Common myeloid progenitor, CD34-positive (primary cell): ENCODE results near the gene GRID1.

Experiments
- CTCF ChIA-PET: fragments of 350-600 bp; sonication (Branson Sonifier 250); formaldehyde crosslinking; loops from one replicate; lab custom pipeline; 2021; ENCODE audit warnings: antibody characterized with exemption; lab: Charles Lee
- POLR2A ChIA-PET: fragments of 350-600 bp; sonication (Branson Sonifier 250); formaldehyde crosslinking; loops from one replicate; lab custom pipeline; 2021; ENCODE audit warnings: antibody characterized with exemption; lab: Charles Lee
- DNase-seq, 3 donors: peaks; one replicate each; pipeline versions ENCODE4 v3.0.0 to v3.0.0-alpha.2; 2013
- H3K27ac ChIP-seq, 2 experiments: 1 replicate in 1 of 2; 2 replicates in 1 of 2; pipeline ENCODE4 v1.7.0; 2013; ENCODE audit warnings: inconsistent platforms in 2 of 2, low read length in 2 of 2, mild to moderate bottlenecking in 2 of 2, low read depth in 1 of 2, moderate library complexity in 1 of 2; ENCODE audit not compliant: severe bottlenecking in 2 of 2, insufficient read depth in 1 of 2, poor library complexity in 1 of 2
- H3K27me3 ChIP-seq, 5 experiments: replicated peaks in 2 of 5; 1 replicate in 3 of 5; 2 replicates in 2 of 5; pipeline versions ENCODE4 v1.6.1 to v1.7.0; 2013; ENCODE audit warnings: low read length in 4 of 5, mild to moderate bottlenecking in 2 of 5, moderate library complexity in 2 of 5, inconsistent platforms in 1 of 5; ENCODE audit not compliant: insufficient read depth in 5 of 5, control insufficient read depth in 4 of 5
- H3K36me3 ChIP-seq, 4 experiments: 1 replicate in 2 of 4; 2 replicates in 2 of 4; pipeline versions ENCODE4 v1.6.1 to v1.7.0; 2013; ENCODE audit warnings: low read length in 3 of 4, control low read depth in 1 of 4, mild to moderate bottlenecking in 1 of 4; ENCODE audit not compliant: control insufficient read depth in 4 of 4, insufficient read depth in 4 of 4
- H3K4me1 ChIP-seq, 4 experiments: 1 replicate in 3 of 4; 2 replicates in 1 of 4; pipeline versions ENCODE4 v1.6.1 to v1.7.1; 2013; ENCODE audit warnings: low read length in 3 of 4, mild to moderate bottlenecking in 3 of 4, control low read depth in 1 of 4, inconsistent platforms in 1 of 4, moderate library complexity in 1 of 4; ENCODE audit not compliant: control insufficient read depth in 4 of 4, insufficient read depth in 4 of 4; ENCODE audit errors: control extremely low read depth in 1 of 4
- H3K4me3 ChIP-seq, 7 experiments: 1 replicate in 4 of 7; 2 replicates in 3 of 7; pipeline versions ENCODE4 v1.5.1 to v1.7.0; 2013; ENCODE audit warnings: mild to moderate bottlenecking in 7 of 7, low read length in 6 of 7, moderate library complexity in 6 of 7, inconsistent platforms in 2 of 7, low read depth in 2 of 7, control low read depth in 1 of 7; ENCODE audit not compliant: insufficient read depth in 4 of 7, control insufficient read depth in 1 of 7; ENCODE audit errors: extremely low read depth in 1 of 7
- H3K9me3 ChIP-seq, 5 experiments: 1 replicate in 4 of 5; 2 replicates in 1 of 5; pipeline versions ENCODE4 v1.6.1 to v1.7.1; 2013; ENCODE audit warnings: low read length in 4 of 5, mild to moderate bottlenecking in 2 of 5, inconsistent platforms in 1 of 5, low read depth in 1 of 5, moderate library complexity in 1 of 5; ENCODE audit not compliant: control insufficient read depth in 4 of 5, insufficient read depth in 2 of 5; ENCODE audit errors: control extremely low read depth in 1 of 5
- WGBS: methylation state at CpG from one replicate; pipeline ENCODE4 v1.1.5; 2013; ENCODE audit not compliant: insufficient coverage; 5-methylcytosine and 5-hydroxymethylcytosine counted together

GRID1 gene

GRCh38 chr10:86160890-86161585, 205.6 kb downstream of the GRID1 start:
- no peak for DNase-seq
- no peaks in the 10 kb centered on the region for H3K36me3 ChIP-seq
- no peak overlapping the region for H3K27ac ChIP-seq
- ChIA-PET POLR2A (interaction anchor here (0.5 kb wide), 1 partner anchor 35 kb away, joined by 3 read pairs; no protein-coding TSS in a partner anchor), CTCF (no interaction called here)
- H3K4me1 ChIP-seq, result peaks cover 0 to 4% (median 0%) of the 10 kb centered on the region in 4 experiments
- H3K9me3 ChIP-seq, result no peaks in the 10 kb centered on the region
- H3K4me3 ChIP-seq, result no peak overlapping the region
- no peaks in the 10 kb centered on the region for H3K27me3 ChIP-seq
- WGBS, result 98% methylated on average over 6 of the region's 8 CpGs

DNA sequence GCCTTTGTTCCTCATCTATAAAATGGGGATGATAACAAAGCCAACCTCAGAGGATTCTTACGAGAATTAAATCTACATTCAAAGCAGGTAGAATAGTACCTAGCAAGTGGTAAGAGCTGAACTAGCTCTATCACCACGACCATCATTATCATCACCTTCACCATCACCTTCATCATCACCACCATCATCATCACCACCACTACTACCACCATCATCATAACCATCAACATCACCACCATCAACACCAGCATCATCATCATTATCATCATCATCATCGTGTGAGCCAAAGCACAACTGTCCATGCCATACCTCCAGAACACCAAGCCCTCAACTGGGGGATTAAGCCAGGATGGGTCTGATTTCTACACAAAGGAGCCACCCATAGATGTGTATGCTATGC, 206.8 kb downstream of the GRID1 start:
- H3K4me1 ChIP-seq, result peaks cover 0 to 4% (median 0%) of the 10 kb centered on the region in 4 experiments
- no peaks in the 10 kb centered on the region for H3K36me3 ChIP-seq
- peaks cover 0 to 3% (median 0%) of the 10 kb centered on the region in 5 experiments for H3K27me3 ChIP-seq
- H3K27ac ChIP-seq, result no peak overlapping the region
- H3K4me3 ChIP-seq, result no peak overlapping the region
- POLR2A ChIA-PET, result no interaction called here
- CTCF ChIA-PET, result interaction anchor here (1.3 kb wide), 1 partner anchor 8 kb away, joined by 3 read pairs; no protein-coding TSS in a partner anchor
- H3K9me3 ChIP-seq, result no peaks in the 10 kb centered on the region
- WGBS, result 89% methylated on average over 3 of the region's 3 CpGs
- DNase-seq, result no peak

DNA sequence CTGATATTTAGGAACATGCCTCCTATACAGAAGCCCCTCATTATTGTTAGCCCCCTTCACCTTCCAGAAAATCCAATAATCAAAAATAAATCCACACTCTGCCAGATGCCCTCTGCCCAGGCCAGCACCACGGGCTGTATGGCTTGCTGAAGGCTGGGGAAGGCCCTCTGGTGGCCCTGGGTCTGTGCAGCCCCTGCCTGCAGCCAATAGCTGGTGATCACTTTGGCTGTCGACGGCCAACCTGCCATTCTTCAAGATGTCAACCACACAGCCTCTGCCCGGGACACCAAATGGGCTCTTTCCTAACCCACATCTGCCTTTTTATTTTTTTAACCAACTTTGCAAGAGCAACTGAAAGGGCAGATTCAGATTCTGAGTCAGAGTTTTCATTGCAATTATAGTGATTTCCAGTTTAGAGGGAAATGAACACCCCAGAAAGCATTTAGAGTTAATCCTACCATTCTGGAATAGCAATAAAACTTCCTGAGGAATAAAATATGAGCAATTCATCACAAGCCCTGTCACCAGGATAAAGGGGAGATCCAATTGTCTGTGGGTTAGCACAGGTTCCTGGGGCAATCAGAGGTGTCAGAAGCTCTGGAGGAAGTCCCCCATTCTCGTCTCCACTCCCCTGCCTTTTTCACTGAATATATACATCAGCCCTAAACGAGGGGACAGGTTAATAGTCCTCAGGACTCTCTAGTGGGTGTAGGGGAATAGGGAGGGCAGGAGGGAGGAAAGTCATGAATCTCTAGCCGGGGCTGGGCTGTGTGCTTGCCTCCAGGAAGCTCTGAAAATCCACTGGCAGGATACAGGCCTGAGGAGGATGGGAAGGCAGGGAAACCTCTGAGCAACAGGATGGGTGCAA, 211.3 kb downstream of the GRID1 start:
- Histone ChIP-seq H3K36me3 (no peaks in the 10 kb centered on the region), H3K4me1 (no peaks in the 10 kb centered on the region), H3K27ac (no peak overlapping the region), H3K27me3 (peaks cover 0 to 6% (median 0%) of the 10 kb centered on the region in 5 experiments), H3K9me3 (no peaks in the 10 kb centered on the region), H3K4me3 (no peak overlapping the region)
- WGBS, result 75% methylated on average over 3 of the region's 7 CpGs
- CTCF ChIA-PET, result interaction anchor here (0.9 to 1.4 kb wide), 3 partner anchors 14 to 16 kb away, joined by 4 to 5 read pairs (median 4); no protein-coding TSS in a partner anchor
- POLR2A ChIA-PET, result no interaction called here
- no peak for DNase-seq

- no peaks in the 10 kb centered on the region for H3K4me1 ChIP-seq
- H3K4me3 ChIP-seq, result no peak overlapping the region
- no peaks in the 10 kb centered on the region for H3K36me3 ChIP-seq
- no peaks in the 10 kb centered on the region for H3K9me3 ChIP-seq
- CTCF ChIA-PET, result no interaction called here
- 97% methylated on average over 4 of the region's 9 CpGs for WGBS
- DNase-seq, result no peak
- H3K27ac ChIP-seq, result no peak overlapping the region
- H3K27me3 ChIP-seq, result peaks cover 0 to 6% (median 0%) of the 10 kb centered on the region in 5 experiments
- POLR2A ChIA-PET, result no interaction called here
Observed at GRCh38 chr10:86153751-86154150, 212.8 kb downstream of the GRID1 start.

GRCh38 chr10:86152911-86153310, 213.7 kb downstream of the GRID1 start:
- Histone ChIP-seq H3K27ac (no peak overlapping the region), H3K9me3 (no peaks in the 10 kb centered on the region), H3K4me1 (no peaks in the 10 kb centered on the region), H3K36me3 (no peaks in the 10 kb centered on the region), H3K4me3 (no peak overlapping the region), H3K27me3 (peaks cover 0 to 6% (median 0%) of the 10 kb centered on the region in 5 experiments)
- DNase-seq, result no peak
- POLR2A ChIA-PET, result no interaction called here
- CTCF ChIA-PET, result no interaction called here
- 94% methylated on average over 3 of the region's 5 CpGs for WGBS

DNA sequence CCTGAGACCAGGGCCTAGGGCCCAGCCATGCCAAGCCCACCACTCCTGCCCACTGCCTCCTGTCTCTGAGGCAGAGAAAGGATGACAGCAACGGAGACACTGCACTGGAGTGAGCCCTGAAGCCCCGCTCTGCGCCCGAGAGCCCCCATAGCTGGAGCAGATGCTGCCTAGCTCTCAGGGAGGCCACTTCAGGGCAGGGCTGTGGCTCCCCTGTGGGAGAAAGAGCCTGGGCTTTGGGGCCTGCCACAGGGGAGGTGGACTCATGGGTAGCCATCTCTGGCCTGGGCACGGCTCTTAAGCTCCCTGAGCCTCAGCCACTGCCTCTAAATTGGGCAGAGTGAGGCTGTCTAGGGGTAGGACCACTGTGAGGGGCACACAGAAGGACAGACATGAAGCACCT, 214.2 kb downstream of the GRID1 start:
- no peaks in the 10 kb centered on the region for H3K9me3 ChIP-seq
- no peak for DNase-seq
- ChIA-PET CTCF (no interaction called here), POLR2A (no interaction called here)
- 92% methylated on average over 5 of the region's 5 CpGs for WGBS
- no peak overlapping the region for H3K4me3 ChIP-seq
- H3K36me3 ChIP-seq, result no peaks in the 10 kb centered on the region
- no peaks in the 10 kb centered on the region for H3K4me1 ChIP-seq
- peaks cover 0 to 6% (median 0%) of the 10 kb centered on the region in 5 experiments for H3K27me3 ChIP-seq
- no peak overlapping the region for H3K27ac ChIP-seq

DNA sequence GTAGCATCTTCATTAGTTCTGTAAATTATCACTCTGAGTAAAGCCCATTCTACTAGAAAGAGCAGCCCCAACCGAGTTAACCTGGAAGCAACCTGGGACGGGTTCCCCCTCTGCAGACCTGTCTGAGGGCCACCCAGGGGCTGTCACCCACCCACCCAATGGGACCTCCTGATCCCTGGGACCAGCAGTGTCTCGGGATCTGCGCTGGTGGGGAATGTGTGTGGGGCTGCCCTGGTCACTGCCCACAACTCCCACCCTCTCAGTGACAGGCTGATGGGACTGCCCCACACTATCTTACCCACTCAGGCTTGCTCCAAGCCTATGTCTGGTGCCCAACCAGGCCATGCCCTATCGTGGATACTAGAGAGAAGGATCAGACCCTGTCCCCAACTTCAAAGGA, 215.0 kb downstream of the GRID1 start:
- DNase-seq, result no peak
- H3K4me3 ChIP-seq, result no peak overlapping the region
- ChIA-PET POLR2A (no interaction called here), CTCF (interaction anchor here (0.7 kb wide), 1 partner anchor 8 kb away, joined by 3 read pairs; no protein-coding TSS in a partner anchor)
- 96% methylated on average over 4 of the region's 5 CpGs for WGBS
- no peaks in the 10 kb centered on the region for H3K4me1 ChIP-seq
- no peaks in the 10 kb centered on the region for H3K36me3 ChIP-seq
- no peak overlapping the region for H3K27ac ChIP-seq
- no peaks in the 10 kb centered on the region for H3K9me3 ChIP-seq
- peaks cover 0 to 6% (median 0%) of the 10 kb centered on the region in 5 experiments for H3K27me3 ChIP-seq
